Lower leg skin (tissue), 3 donors: ENCODE results near the gene OR4K5.

Experiments
- POLR2A ChIP-seq, 2 donors: fragments of 450-650 bp; IDR thresholded peaks; one replicate each; pipeline ENCODE4 v1.6.1; 2016 to 2017; ENCODE audit warnings: antibody characterized with exemption in 2 of 2, mild to moderate bottlenecking in 1 of 2, moderate library complexity in 1 of 2
- TF ChIP-seq, protein P1 (sequence below), 3 donors: fragments of 450-650 bp; IDR thresholded peaks; one replicate each; pipeline ENCODE4 v1.5.1; 2016; ENCODE audit warnings: antibody characterized with exemption in 3 of 3, mild to moderate bottlenecking in 3 of 3, moderate library complexity in 2 of 3

DNA sequence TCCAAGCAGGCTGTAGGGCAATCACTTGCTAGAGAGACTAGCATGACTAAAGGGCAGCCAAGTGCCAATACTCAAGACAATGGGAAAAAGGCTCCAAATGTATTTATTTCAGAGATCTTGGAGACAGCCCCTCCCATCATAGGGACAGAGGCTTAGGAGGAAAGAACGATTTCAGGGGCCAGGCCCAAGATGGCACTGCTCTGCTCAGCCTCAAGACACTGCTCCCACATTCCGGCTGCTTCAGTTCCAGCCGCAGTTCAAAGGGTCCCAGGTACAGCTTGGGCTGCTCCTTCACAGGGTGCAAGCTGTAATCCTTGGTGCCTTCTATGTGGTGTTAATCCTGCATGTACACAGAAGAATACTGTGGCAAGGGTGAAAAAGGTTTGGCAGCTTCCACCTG lies 19.4 kb upstream of the OR4K5 start:
- no peak for TF ChIP-seq POLR2A (IDR thresholded peaks at IDR 0.05)
- TF ChIP-seq, protein P1, sequence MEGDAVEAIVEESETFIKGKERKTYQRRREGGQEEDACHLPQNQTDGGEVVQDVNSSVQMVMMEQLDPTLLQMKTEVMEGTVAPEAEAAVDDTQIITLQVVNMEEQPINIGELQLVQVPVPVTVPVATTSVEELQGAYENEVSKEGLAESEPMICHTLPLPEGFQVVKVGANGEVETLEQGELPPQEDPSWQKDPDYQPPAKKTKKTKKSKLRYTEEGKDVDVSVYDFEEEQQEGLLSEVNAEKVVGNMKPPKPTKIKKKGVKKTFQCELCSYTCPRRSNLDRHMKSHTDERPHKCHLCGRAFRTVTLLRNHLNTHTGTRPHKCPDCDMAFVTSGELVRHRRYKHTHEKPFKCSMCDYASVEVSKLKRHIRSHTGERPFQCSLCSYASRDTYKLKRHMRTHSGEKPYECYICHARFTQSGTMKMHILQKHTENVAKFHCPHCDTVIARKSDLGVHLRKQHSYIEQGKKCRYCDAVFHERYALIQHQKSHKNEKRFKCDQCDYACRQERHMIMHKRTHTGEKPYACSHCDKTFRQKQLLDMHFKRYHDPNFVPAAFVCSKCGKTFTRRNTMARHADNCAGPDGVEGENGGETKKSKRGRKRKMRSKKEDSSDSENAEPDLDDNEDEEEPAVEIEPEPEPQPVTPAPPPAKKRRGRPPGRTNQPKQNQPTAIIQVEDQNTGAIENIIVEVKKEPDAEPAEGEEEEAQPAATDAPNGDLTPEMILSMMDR (IDR thresholded peaks at IDR 0.05) = no peak
